ENCODE results near the gene EYA2.

GRCh38 chr20:46946796-46947195 is 52.2 kb downstream of the EYA2 start:
- TF ChIP-seq CTCF (IDR thresholded peaks at IDR 0.05) (no peak), POLR2A (IDR thresholded peaks at IDR 0.05) (no peak)

Measured in adrenal gland (tissue), 5 donors.